ENCODE measurements around the gene IQCK.

DNA sequence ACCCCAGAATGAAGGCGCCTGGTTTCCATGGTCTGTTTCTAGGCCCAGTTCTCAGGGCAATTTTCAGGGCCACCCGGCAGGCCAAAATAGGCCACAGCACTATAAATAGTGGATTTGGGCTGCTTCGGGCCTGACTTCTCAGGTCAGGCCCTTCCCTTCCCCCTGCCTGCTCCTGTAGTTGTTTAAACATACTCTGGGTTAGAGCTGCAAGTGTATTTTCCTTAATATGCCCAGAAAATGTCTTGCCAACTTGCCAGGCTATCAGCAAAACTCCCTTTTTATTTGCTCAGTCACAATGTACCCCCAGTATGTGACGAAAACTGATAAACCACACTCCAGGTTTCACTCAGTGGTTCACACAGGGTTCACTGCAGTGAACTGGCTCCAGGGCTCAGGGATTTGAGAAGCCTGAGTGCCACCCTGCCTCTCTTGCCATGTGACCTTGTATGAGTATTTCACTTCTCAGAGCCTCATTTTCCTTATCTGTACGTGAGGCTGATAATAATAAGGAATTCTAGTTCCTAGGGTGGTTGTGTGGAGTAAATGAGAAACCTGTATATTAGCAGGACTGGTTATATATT, 90.1 kb downstream of the IQCK start:
- TF ChIP-seq, protein P1, sequence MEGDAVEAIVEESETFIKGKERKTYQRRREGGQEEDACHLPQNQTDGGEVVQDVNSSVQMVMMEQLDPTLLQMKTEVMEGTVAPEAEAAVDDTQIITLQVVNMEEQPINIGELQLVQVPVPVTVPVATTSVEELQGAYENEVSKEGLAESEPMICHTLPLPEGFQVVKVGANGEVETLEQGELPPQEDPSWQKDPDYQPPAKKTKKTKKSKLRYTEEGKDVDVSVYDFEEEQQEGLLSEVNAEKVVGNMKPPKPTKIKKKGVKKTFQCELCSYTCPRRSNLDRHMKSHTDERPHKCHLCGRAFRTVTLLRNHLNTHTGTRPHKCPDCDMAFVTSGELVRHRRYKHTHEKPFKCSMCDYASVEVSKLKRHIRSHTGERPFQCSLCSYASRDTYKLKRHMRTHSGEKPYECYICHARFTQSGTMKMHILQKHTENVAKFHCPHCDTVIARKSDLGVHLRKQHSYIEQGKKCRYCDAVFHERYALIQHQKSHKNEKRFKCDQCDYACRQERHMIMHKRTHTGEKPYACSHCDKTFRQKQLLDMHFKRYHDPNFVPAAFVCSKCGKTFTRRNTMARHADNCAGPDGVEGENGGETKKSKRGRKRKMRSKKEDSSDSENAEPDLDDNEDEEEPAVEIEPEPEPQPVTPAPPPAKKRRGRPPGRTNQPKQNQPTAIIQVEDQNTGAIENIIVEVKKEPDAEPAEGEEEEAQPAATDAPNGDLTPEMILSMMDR (IDR thresholded peaks at IDR 0.05), result no peak
- TF ChIP-seq POLR2A (IDR thresholded peaks at IDR 0.05), result no peak

Data from heart left ventricle (tissue), 13 donors.